Mucosa of descending colon (tissue), 3 donors: ENCODE measurements around the gene CARD18. TPM values are rescaled to one million over a fixed set of nuclear protein-coding genes. Genes with fewer than 3 reads are reported as not detected.
"Not testable (repeated sequence)": the region's sequence is repeated elsewhere in the genome, so short reads cannot be mapped to it uniquely, and the experiment has no call there.

Experiments used
- ATAC-seq: fragments of 200-7000 bp; cut with Tn5 transposase; one replicate; pipeline ENCODE4 v1.9.1; 2020; ENCODE audit warnings: mild to moderate bottlenecking, moderate library complexity
- DNase-seq, 3 donors: peaks; one replicate each; pipeline ENCODE4 v3.0.0-alpha.2; 2020
- H3K36me3 ChIP-seq: fragments of 200-600 bp; one replicate; pipeline ENCODE4 v1.8.0; 2021; ENCODE audit warnings: low read depth, mild to moderate bottlenecking
- H3K4me1 ChIP-seq: fragments of 200-600 bp; one replicate; pipeline ENCODE4 v1.8.0; 2021; ENCODE audit warnings: low read depth, mild to moderate bottlenecking
- H3K4me3 ChIP-seq: fragments of 200-600 bp; one replicate; pipeline ENCODE4 v1.8.0; 2021; ENCODE audit warnings: mild to moderate bottlenecking
- H3K9me3 ChIP-seq: fragments of 200-600 bp; one replicate; pipeline ENCODE4 v1.8.0; 2021; ENCODE audit warnings: mild to moderate bottlenecking
- intact Hi-C, 2 donors: fragments of 100-400 bp; cut with DNase I in 1 of 2; cut with micrococcal nuclease in 1 of 2; formaldehyde crosslinking; loops; one replicate each; pipeline versions ENCODE4 v1.11.0 to v1.11.1; 2022; cut with DNase I, micrococcal nuclease
- total RNA-seq, 3 donors: library from RNA; stranded (reverse); fragmentation: NEBNext Ultra II Directional in 2 of 3; extraction: Animal tissue kit (Norgen Biotek cat#: 25700) in 2 of 3; gene quantifications; one replicate each; pipeline versions ENCODE4 v1.2.1 to v1.2.4, GENCODE V29; 2021 to 2023
- TF ChIP-seq, protein P1 (sequence below): fragments of 200-600 bp; IDR thresholded peaks from one replicate; pipeline ENCODE4 v1.8.0; 2022; ENCODE audit warnings: antibody characterized with exemption, mild to moderate bottlenecking
- donor health status: DM: no; HTN: no; CAD: no; lungs with moderate emphysema.
- donor health status: DM: no; HTN: no; CAD: no.
- donor health status: DM: no; HTN: yes; CAD: no.

The CARD18 gene
- total RNA-seq, 3 donors from 2014 or later, result not detected

DNA sequence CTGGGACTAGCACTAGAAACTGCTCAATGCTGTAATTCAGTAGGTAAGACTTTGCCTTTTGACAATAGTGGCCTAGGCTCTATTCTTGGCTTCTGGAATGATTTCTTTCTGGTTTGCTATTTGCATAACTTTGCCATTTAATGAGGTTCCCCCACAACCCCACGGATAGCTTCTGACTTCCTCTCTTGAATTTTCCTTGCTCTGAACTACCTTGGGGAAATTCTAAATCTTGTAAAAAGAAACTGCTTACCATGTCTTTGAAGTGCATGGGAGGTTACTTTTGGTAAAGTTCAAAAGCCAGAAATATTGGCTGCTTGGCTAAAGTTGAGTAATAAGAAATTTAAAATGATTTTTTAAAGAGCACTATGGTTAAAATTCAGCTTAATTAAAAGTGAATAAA lies 35.3 kb downstream of the CARD18 start:
- DNase-seq (no peak), ATAC-seq (no peak)
- Histone ChIP-seq H3K4me3 (no peak overlapping the region), H3K36me3 (no peaks in the 10 kb centered on the region), H3K4me1 (no peaks in the 10 kb centered on the region), H3K9me3 (no peaks in the 10 kb centered on the region)
- intact Hi-C loops, result no loop called here
- TF ChIP-seq, protein P1, sequence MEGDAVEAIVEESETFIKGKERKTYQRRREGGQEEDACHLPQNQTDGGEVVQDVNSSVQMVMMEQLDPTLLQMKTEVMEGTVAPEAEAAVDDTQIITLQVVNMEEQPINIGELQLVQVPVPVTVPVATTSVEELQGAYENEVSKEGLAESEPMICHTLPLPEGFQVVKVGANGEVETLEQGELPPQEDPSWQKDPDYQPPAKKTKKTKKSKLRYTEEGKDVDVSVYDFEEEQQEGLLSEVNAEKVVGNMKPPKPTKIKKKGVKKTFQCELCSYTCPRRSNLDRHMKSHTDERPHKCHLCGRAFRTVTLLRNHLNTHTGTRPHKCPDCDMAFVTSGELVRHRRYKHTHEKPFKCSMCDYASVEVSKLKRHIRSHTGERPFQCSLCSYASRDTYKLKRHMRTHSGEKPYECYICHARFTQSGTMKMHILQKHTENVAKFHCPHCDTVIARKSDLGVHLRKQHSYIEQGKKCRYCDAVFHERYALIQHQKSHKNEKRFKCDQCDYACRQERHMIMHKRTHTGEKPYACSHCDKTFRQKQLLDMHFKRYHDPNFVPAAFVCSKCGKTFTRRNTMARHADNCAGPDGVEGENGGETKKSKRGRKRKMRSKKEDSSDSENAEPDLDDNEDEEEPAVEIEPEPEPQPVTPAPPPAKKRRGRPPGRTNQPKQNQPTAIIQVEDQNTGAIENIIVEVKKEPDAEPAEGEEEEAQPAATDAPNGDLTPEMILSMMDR, result no peak

DNA sequence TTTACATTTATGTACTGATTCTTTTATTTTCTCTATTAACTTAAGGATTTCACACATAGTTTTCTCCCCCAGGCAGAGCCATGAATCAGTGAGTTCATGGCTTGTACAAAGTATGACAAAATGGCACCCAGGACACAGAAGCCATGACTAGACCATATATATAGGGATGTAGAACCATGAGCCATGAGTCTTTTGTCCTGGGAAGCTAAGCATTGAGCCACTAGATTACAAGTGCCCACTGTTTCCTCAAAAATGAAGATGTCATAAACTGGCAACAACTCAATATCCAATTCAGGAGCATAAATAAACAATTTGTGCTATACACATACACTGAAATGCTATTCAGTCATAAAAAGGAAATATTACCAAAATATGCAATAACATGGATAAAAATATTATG lies 36.2 kb downstream of the CARD18 start:
- intact Hi-C loops, result no loop called here
- Histone ChIP-seq H3K4me3 (no peak overlapping the region), H3K9me3 (no peaks in the 10 kb centered on the region), H3K36me3 (no peaks in the 10 kb centered on the region), H3K4me1 (no peaks in the 10 kb centered on the region)
- TF ChIP-seq, protein P1, result no peak
- no peak for DNase-seq
- ATAC-seq, result no peak

DNA sequence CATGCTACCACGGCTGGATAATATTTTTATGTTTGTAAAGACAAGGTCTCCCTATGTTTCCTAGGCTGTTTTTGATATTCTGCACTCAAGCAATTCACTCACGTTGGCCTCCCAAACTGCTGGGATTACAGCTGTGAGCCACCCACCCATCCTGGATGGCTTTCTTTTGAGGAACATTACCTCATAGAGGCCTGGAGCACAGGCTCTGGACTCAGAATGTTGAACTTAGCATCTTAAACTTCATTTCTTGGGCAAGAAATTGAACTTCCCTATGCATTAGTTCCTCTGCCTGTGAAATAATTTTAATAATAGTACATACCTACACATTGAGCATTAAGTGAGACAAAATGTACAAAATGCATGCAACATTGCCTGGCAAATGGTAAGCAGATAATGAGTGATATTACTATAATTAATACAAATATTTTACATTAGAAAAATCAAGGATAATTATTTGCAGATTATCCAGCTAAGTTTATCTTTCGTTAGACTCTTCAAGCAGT lies 37.4 kb downstream of the CARD18 start:
- H3K4me3 ChIP-seq, ATAC-seq, H3K4me1 ChIP-seq, H3K36me3 ChIP-seq, H3K9me3 ChIP-seq, DNase-seq, intact Hi-C loops: not testable (repeated sequence)

DNA sequence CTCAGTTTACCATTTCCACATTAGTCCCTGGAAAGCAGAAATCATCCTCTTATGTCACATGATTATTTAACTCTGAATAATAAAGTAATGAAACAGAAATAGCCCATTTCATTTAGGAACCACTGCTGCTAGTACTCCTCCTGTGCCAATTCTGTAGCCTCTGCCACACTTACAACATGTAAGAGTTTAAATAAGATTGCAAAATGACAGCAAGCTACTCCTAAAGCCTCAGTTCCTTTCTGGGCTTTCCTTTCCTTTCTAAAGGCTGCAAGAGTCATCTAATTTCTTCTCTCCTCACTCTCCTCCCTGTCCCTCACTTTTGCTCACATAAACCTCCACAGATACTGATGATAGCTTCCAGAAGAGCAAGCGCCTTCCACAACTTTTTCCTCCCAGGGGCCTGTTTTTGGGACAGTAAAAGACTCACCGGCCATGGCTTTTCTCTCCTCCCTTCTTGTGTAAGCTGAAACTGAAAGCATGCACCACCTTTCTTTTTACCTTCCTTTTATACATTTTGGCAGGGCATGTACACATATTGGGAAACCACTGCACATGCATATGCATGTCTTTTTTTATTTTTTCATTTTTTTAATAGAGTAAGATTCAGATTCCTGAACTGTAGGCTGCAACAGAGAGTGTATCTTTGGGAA lies 38.5 kb downstream of the CARD18 start:
- intact Hi-C loops, result no loop called here
- TF ChIP-seq, protein P1, result no peak
- no peaks in the 10 kb centered on the region for H3K4me1 ChIP-seq
- H3K4me3 ChIP-seq, result no peak overlapping the region
- ATAC-seq, result peak; percentile 41
- no peaks in the 10 kb centered on the region for H3K36me3 ChIP-seq
- DNase-seq, result no peak
- no peaks in the 10 kb centered on the region for H3K9me3 ChIP-seq

DNA sequence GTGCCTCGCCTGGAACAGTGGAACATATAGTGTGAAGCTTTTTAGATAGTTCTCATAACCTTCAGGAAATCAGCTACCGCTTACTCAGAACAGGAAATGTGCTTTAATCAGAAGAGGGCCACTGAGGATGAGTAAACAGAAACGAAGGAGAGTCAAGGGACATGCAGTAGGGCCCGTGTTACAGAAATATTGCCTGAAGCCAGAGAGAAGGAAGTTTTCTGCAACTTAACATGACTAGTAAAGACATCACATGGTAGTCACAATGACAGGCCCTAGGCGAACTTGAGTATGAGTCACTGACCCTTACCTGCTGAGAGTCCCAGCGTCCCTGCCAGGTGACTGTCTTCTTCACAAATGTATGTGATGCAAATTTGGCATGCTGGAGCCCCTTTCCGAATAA lies 39.4 kb downstream of the CARD18 start:
- peak; percentile 83 for ATAC-seq
- intact Hi-C loops, result no loop called here

DNA sequence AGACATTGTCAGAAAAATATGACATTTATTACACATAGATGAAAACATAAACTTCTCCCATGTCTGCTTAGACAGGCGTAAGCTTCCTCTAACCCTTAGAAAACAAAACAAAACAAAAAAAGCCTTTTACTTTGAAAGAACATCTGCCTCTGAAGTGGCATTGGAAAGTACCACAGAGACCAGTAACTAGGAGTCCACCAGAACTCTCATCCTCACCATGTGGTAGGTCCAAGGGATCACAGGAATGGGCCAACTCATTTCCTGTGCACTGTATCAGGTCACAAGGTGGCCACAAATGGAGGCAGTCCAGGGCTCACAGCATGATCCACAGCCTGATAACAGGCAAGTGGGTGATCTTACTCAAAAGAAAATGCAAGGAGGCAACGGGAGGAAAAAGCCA lies 40.0 kb downstream of the CARD18 start:
- H3K9me3 ChIP-seq, H3K36me3 ChIP-seq, H3K4me1 ChIP-seq, intact Hi-C loops, DNase-seq, H3K4me3 ChIP-seq: not testable (repeated sequence)
- ATAC-seq, result peak; percentile 47

More for the DNA sequence above, 39.4 kb downstream of the CARD18 start:
- no peaks in the 10 kb centered on the region for H3K36me3 ChIP-seq
- TF ChIP-seq, protein P1, result no peak
- no peaks in the 10 kb centered on the region for H3K4me1 ChIP-seq
- no peak overlapping the region for H3K4me3 ChIP-seq
- no peaks in the 10 kb centered on the region for H3K9me3 ChIP-seq
- no peak for DNase-seq
